Measurements from ENCODE around the gene ZNF217. TPM values are rescaled to one million over a fixed set of nuclear protein-coding genes. Genes with fewer than 3 reads are reported as not detected.
"Not testable (repeated sequence)": the region's sequence is repeated elsewhere in the genome, so short reads cannot be mapped to it uniquely, and the experiment has no call there.

The ZNF217 gene
- total RNA-seq, 1 donor from 2014 or later: 30.9 TPM

DNA sequence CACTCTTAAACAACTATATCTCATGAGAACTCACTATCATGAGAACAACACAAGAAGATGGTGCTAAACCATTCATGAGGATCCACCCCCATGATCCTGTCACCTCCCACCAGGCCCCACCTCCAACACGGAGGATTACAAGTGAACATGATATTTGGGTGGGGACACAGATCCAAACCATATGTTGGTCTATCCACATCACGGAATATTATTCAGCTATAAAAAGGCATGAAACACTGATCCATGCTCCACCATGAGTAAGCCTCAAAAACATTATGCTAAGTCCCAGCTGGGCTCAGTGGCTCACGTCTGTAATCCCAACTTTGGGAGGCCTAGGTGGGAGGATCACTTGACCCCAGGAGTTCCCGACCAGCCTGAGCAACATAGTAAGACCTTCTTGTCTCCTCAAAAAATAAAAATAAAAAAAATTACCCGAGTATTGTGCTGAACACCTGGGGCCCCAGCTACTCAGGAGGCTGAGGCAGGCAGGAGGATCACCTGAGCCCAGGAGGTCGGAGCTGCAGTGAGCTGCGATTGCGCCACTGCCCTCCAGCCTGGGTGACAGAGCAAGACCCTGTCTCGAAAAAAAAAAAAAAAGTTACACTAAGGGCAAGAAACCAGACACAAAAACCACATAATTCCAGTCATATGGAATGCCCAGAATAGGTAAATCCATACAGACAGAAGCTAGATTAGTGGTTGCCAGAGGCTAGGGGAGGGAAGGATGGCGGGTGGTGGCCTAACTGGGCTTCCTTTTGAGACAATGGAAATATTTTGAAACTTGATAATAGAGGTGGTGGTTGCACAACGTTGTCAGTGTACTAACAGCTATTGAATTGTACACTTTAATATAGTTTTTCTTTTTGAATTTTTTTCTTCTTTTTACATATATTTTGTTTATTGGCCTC lies 43.1 kb downstream of the ZNF217 start:
- Histone ChIP-seq H3K4me1 (peaks cover 5% of the 10 kb centered on the region), H3K36me3 (no peaks in the 10 kb centered on the region), H3K27ac (no peak overlapping the region), H3K27me3 (no peaks in the 10 kb centered on the region), H3K9me3 (no peaks in the 10 kb centered on the region), H3K4me3 (no peak overlapping the region)
- TF ChIP-seq, protein P1, sequence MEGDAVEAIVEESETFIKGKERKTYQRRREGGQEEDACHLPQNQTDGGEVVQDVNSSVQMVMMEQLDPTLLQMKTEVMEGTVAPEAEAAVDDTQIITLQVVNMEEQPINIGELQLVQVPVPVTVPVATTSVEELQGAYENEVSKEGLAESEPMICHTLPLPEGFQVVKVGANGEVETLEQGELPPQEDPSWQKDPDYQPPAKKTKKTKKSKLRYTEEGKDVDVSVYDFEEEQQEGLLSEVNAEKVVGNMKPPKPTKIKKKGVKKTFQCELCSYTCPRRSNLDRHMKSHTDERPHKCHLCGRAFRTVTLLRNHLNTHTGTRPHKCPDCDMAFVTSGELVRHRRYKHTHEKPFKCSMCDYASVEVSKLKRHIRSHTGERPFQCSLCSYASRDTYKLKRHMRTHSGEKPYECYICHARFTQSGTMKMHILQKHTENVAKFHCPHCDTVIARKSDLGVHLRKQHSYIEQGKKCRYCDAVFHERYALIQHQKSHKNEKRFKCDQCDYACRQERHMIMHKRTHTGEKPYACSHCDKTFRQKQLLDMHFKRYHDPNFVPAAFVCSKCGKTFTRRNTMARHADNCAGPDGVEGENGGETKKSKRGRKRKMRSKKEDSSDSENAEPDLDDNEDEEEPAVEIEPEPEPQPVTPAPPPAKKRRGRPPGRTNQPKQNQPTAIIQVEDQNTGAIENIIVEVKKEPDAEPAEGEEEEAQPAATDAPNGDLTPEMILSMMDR (IDR thresholded peaks at IDR 0.05): no peak
- DNase-seq (no peak), ATAC-seq (no peak)
- intact Hi-C loops (cut with DNase I): no loop called here

DNA sequence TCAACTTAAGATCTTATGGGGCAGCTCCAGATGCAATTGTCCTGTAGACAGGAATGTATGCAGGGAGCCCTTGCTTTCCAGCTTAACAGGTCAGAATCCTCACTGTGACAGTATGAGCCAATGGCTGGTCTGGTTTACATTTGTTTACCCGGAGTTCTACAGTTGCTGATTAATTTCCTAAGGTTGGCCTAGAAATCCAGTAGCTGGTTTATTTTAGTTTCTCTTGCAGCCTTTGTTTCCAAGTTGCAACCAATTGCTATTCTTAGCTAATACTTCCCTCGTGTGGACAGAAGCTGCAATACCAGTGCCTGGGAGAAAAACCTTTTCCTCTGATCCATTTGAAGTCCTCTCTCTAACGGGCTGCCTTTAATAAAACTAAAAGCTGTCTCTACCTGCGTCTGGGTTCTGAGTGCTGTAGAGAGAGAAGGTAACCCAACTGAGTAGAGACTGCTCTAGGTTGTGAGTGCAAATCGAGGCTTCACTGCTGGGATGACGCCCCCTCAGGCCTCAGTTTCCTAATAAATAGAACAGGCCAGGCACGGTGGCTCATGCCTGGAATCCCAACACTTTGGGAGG lies 45.9 kb downstream of the ZNF217 start:
- Histone ChIP-seq H3K4me3 (no peak overlapping the region), H3K36me3 (no peaks in the 10 kb centered on the region), H3K27ac (no peak overlapping the region), H3K9me3 (no peaks in the 10 kb centered on the region), H3K4me1 (peaks cover 5% of the 10 kb centered on the region), H3K27me3 (no peaks in the 10 kb centered on the region)
- TF ChIP-seq, protein P1 (IDR thresholded peaks at IDR 0.05): peak; percentile 73
- no peak for DNase-seq
- intact Hi-C loops (cut with DNase I): no loop called here
- peak; percentile 78 for ATAC-seq

DNA sequence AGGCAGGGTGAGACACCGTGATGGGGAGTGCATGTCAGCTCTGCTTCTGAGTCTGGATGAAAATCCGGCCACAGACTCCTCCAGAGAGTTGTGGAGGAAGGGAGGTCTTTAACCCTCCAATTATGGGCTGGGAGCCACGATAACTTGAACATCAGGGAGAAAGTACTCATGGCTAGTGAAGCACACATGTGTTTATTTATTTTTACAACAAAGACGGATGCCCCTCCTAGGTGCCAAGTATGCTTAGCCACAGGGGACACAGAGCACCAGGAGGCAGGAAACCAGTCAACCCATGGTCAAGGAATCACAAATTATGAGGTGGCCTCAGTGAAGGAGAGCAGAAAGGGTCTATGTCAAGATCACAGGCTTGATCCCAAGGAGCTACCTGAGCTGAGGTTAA lies 54.1 kb downstream of the ZNF217 start:
- Histone ChIP-seq H3K9me3 (no peaks in the 10 kb centered on the region), H3K27me3 (no peaks in the 10 kb centered on the region), H3K27ac (no peak overlapping the region), H3K4me1 (no peaks in the 10 kb centered on the region), H3K36me3 (no peaks in the 10 kb centered on the region), H3K4me3 (no peak overlapping the region)
- intact Hi-C loops (cut with DNase I): no loop called here
- DNase-seq (no peak), ATAC-seq (no peak)
- TF ChIP-seq, protein P1 (IDR thresholded peaks at IDR 0.05): no peak

DNA sequence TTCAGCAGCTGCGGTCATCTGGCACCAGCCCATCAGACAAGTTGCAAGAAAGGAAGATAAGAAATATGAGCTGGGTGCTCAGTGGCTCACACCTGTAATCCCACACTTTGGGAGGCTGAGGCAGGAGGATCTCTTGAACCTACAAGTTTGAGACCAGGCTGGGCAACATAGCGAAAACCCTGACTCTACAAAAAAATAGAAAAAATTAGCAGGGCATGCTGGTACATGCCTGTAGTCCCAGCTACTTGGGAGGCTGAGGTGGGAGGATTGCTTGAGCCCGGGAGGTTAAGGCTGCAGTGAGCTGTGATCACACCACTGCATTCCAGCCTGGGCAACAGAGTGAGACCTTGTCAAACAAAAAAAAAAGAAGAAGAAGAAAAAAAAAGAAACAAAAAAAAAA lies 57.3 kb downstream of the ZNF217 start:
- H3K4me1 ChIP-seq; DNase-seq; H3K4me3 ChIP-seq; ATAC-seq; H3K27ac ChIP-seq; H3K36me3 ChIP-seq; intact Hi-C loops (cut with DNase I); H3K9me3 ChIP-seq; H3K27me3 ChIP-seq: not testable (repeated sequence)

DNA sequence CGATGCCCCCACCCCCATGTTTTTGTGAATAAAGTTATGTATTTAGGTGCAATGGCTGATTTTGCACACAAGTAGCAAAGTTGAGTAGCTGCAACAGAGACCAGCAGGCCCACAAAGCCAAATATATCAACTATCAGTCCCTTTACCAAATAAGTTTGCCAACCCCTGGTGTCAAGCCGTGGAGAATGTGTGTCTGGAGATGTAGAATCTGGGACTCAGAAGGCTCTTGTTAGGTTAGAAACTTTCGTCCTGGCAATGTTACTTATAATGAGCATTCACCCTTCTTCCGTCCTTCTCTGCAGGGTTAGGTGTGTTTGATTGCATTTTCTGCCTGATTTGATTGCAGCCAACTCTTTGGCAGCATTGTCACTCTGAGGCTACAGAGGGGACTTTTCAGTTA lies 57.8 kb downstream of the ZNF217 start:
- DNase-seq (no peak), ATAC-seq (no peak)
- no peaks in the 10 kb centered on the region for H3K4me1 ChIP-seq
- intact Hi-C loops (cut with DNase I): no loop called here
- H3K27me3 ChIP-seq: no peaks in the 10 kb centered on the region
- TF ChIP-seq, protein P1 (IDR thresholded peaks at IDR 0.05): no peak
- H3K27ac ChIP-seq: no peak overlapping the region
- H3K36me3 ChIP-seq: no peaks in the 10 kb centered on the region
- no peak overlapping the region for H3K4me3 ChIP-seq
- no peaks in the 10 kb centered on the region for H3K9me3 ChIP-seq

GRCh38 chr20:53534037-53534436 lies 59.6 kb downstream of the ZNF217 start:
- H3K27me3 ChIP-seq: no peaks in the 10 kb centered on the region
- ATAC-seq: no peak
- H3K9me3 ChIP-seq: no peaks in the 10 kb centered on the region
- intact Hi-C loops (cut with DNase I): no loop called here
- H3K36me3 ChIP-seq: no peaks in the 10 kb centered on the region
- no peak overlapping the region for H3K27ac ChIP-seq
- no peak for DNase-seq
- no peak overlapping the region for H3K4me3 ChIP-seq
- H3K4me1 ChIP-seq: no peaks in the 10 kb centered on the region
- TF ChIP-seq, protein P1 (IDR thresholded peaks at IDR 0.05): no peak
